ENCODE data around the gene BBS9.

GRCh38 chr7:33466203-33466602 is 336.8 kb downstream of the BBS9 start:
- TF ChIP-seq EZH2phosphoT487 (IDR thresholded peaks at IDR 0.05; ENCODE audit: low read depth) (no peak), CTCF (IDR thresholded peaks at IDR 0.05; ENCODE audit: low read depth, low read length) (no peak)

All from OCI-LY3 (cell line).